Left lung (tissue), 10 donors: ENCODE data around the gene TMEM98. TPM values are rescaled to one million over a fixed set of nuclear protein-coding genes. Genes with fewer than 3 reads are reported as not detected.
"Not testable (repeated sequence)": the region's sequence is repeated elsewhere in the genome, so short reads cannot be mapped to it uniquely, and the experiment has no call there.

Experiments used
- ATAC-seq: fragments of 200-7000 bp; cut with Tn5 transposase; one replicate; pipeline ENCODE4 v1.9.1; 2020; ENCODE audit warnings: moderate library complexity
- DNase-seq, 4 donors: peaks; one replicate each; pipeline ENCODE4 v3.0.0-alpha.2; 2013 to 2020
- H3K27ac ChIP-seq, 2 donors: fragments of 200-600 bp; sonication (generic) in 1 of 2; one replicate each; pipeline versions ENCODE4 v1.5.0 to v1.8.0; 2020 to 2021
- H3K27me3 ChIP-seq, 2 donors: fragments of 200-600 bp; sonication (generic) in 1 of 2; one replicate each; pipeline versions ENCODE4 v1.5.0 to v1.8.0; 2020 to 2021
- H3K36me3 ChIP-seq, 2 donors: fragments of 200-600 bp; sonication (generic) in 1 of 2; one replicate each; pipeline versions ENCODE4 v1.5.0 to v1.8.0; 2020 to 2021
- H3K4me1 ChIP-seq, 2 donors: fragments of 200-600 bp; one replicate each; pipeline ENCODE4 v1.8.0; 2021
- H3K4me3 ChIP-seq, 2 donors: fragments of 200-600 bp; sonication (generic) in 1 of 2; one replicate each; pipeline versions ENCODE4 v1.5.0 to v1.8.0; 2020 to 2021; ENCODE audit warnings: mild to moderate bottlenecking in 1 of 2
- H3K9me3 ChIP-seq, 2 donors: fragments of 200-600 bp; sonication (generic) in 1 of 2; one replicate each; pipeline versions ENCODE4 v1.5.0 to v1.8.0; 2020 to 2021
- intact Hi-C, 2 donors: fragments of 100-400 bp; cut with DNase I; formaldehyde crosslinking; loops; one replicate each; pipeline versions ENCODE4 v1.11.2 to v1.14.2; 2022
- polyA plus RNA-seq, 6 donors: library from polyadenylated mRNA; unstranded; fragments of 120-200 nt; gene quantifications; one replicate each; pipeline ENCODE4 v1.2.1, GENCODE V29; 2013; ENCODE audit not compliant: insufficient read length in 6 of 6
- total RNA-seq, 2 donors: library from RNA; stranded (reverse); fragmentation: NEBNext Ultra II Directional; extraction: Animal tissue kit (Norgen Biotek cat#: 25700); gene quantifications; one replicate each; pipeline ENCODE4 v1.2.1, GENCODE V29; 2021
- TF ChIP-seq, protein P1 (sequence below), 2 donors: fragments of 200-600 bp; sonication (generic) in 1 of 2; IDR thresholded peaks; one replicate each; pipeline versions ENCODE4 v1.5.0 to v1.8.0; 2021; ENCODE audit warnings: antibody characterized with exemption in 2 of 2
- donor health status: DM: no; HTN: yes; CAD: no.
- donor health status: DM: no; HTN: no; CAD: no.

Gene TMEM98
- total and polyA plus RNA-seq, 8 donors = 57.1 to 313 (median 267) TPM

DNA sequence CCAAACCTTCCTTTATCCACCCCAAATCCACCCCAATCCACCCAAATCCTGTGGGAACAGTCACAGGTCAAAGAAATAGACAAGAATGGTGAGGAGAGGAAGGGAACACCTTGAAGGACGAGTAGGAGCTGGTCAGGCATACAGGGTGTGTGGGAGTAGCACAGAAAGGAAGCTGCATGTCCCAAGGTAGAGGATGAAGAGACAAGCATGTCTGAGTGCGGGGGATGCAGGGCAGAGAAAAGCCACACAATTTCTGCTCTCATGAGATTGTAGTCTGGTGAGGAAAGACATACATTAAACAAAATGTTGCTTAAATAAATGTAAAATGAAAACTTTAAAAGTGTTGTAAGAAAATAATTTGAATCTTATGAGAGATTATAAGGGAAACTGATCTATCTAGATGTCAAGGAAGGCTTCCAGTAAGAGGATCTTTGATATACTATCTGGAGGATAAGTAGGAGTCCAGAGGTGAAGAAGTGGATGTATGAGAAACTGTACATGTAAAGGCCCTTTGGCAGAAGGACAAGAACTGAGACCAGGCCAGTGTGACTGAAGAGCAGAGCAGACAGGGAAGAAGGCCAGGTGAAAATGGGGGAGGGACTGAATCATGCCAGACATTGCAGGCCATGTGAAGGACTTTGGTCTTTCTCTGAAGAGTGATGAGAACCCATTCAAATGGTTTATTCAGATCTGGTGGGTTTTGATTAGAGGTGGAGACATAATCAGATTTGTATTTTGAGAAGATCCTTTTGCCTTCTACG, 18.6 kb downstream of the TMEM98 start:
- no peaks in the 10 kb centered on the region for H3K36me3 ChIP-seq
- no peaks in the 10 kb centered on the region for H3K9me3 ChIP-seq
- no peaks in the 10 kb centered on the region for H3K27me3 ChIP-seq
- no peak for ATAC-seq
- no peak overlapping the region for H3K27ac ChIP-seq
- TF ChIP-seq, protein P1, sequence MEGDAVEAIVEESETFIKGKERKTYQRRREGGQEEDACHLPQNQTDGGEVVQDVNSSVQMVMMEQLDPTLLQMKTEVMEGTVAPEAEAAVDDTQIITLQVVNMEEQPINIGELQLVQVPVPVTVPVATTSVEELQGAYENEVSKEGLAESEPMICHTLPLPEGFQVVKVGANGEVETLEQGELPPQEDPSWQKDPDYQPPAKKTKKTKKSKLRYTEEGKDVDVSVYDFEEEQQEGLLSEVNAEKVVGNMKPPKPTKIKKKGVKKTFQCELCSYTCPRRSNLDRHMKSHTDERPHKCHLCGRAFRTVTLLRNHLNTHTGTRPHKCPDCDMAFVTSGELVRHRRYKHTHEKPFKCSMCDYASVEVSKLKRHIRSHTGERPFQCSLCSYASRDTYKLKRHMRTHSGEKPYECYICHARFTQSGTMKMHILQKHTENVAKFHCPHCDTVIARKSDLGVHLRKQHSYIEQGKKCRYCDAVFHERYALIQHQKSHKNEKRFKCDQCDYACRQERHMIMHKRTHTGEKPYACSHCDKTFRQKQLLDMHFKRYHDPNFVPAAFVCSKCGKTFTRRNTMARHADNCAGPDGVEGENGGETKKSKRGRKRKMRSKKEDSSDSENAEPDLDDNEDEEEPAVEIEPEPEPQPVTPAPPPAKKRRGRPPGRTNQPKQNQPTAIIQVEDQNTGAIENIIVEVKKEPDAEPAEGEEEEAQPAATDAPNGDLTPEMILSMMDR (IDR thresholded peaks at IDR 0.05) = no peak
- H3K4me1 ChIP-seq = peaks cover 0 to 14% of the 10 kb centered on the region in 2 donors
- H3K4me3 ChIP-seq = no peak overlapping the region
- intact Hi-C loops = no loop called here
- DNase-seq = no peak

DNA sequence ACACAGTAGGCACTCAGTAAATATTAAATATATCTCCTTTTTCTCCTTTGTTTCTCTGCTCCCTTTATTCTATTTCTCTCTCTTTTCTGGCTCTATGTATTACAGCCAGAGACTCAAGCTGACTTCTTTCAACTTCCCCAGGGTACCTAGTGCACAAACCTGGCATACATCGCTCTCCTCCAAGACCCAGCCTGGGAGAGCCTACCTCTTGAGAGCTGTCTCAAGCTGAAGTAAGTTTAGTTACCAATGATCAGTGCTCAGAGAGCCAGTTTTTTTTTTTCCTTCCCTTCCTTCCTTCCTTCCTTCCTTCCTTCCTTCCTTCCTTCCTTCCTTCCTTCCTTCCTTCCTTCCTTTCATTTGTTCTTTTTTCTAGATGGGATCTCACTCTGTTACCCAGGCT, 19.8 kb downstream of the TMEM98 start:
- DNase-seq (no peak), ATAC-seq (no peak)
- Histone ChIP-seq H3K36me3 (no peaks in the 10 kb centered on the region), H3K4me3 (no peak overlapping the region), H3K27ac (no peak overlapping the region), H3K27me3 (no peaks in the 10 kb centered on the region), H3K4me1 (peaks cover 0 to 13% of the 10 kb centered on the region in 2 donors), H3K9me3 (no peaks in the 10 kb centered on the region)
- TF ChIP-seq, protein P1 (IDR thresholded peaks at IDR 0.05) = no peak
- intact Hi-C loops = no loop called here

- no peaks in the 10 kb centered on the region for H3K36me3 ChIP-seq
- H3K27me3 ChIP-seq = no peaks in the 10 kb centered on the region
- TF ChIP-seq, protein P1 (IDR thresholded peaks at IDR 0.05) = no peak
- DNase-seq (no peak), ATAC-seq (no peak)
- no peak overlapping the region for H3K4me3 ChIP-seq
- H3K4me1 ChIP-seq = peaks cover 0 to 1% of the 10 kb centered on the region in 2 donors
- intact Hi-C loops = no loop called here
- no peak overlapping the region for H3K27ac ChIP-seq
- no peaks in the 10 kb centered on the region for H3K9me3 ChIP-seq
Observed at GRCh38 chr17:32949181-32949580, 21.2 kb downstream of the TMEM98 start.

DNA sequence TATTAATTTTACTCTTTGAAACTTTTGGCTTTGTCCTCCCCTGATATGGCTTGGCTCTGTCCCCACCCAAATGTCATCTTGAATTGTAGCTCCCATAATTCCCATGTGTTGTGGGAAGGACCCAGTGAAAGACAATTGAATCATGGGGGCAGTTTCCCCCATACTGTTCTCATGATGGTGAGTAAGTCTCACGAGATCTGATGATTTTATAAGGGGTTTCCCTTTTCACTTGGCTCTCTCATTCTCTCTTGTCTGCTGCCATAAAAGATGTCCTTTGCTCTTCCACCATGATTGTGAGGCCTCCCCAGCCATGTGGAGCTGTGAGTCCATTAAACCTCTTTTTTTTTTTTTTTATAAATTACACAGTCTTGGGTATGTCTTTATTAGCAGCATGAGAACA, 24.5 kb downstream of the TMEM98 start:
- H3K9me3 ChIP-seq, intact Hi-C loops, ATAC-seq, H3K4me1 ChIP-seq, H3K27ac ChIP-seq, H3K36me3 ChIP-seq, DNase-seq, H3K4me3 ChIP-seq: not testable (repeated sequence)
- H3K27me3 ChIP-seq = peaks cover 0 to 14% of the 10 kb centered on the region in 2 donors

- Histone ChIP-seq H3K9me3 (no peaks in the 10 kb centered on the region), H3K36me3 (no peaks in the 10 kb centered on the region), H3K27ac (no peak overlapping the region), H3K4me1 (no peaks in the 10 kb centered on the region), H3K27me3 (peaks cover 0 to 14% of the 10 kb centered on the region in 2 donors), H3K4me3 (no peak overlapping the region)
- ATAC-seq (no peak), DNase-seq (no peak)
- intact Hi-C loops = no loop called here
- TF ChIP-seq, protein P1 (IDR thresholded peaks at IDR 0.05) = no peak
Observed at GRCh38 chr17:32953045-32953444, 25.1 kb downstream of the TMEM98 start.

GRCh38 chr17:32953857-32954256, 25.9 kb downstream of the TMEM98 start:
- Histone ChIP-seq H3K4me3 (no peak overlapping the region), H3K9me3 (no peaks in the 10 kb centered on the region), H3K27me3 (peaks cover 0 to 14% of the 10 kb centered on the region in 2 donors), H3K27ac (no peak overlapping the region), H3K36me3 (no peaks in the 10 kb centered on the region), H3K4me1 (no peaks in the 10 kb centered on the region)
- DNase-seq = no peak
- no peak for ATAC-seq
- TF ChIP-seq, protein P1 (IDR thresholded peaks at IDR 0.05) = no peak
- intact Hi-C loops = no loop called here
